Spinal cord (tissue), 10 donors: ENCODE data around the gene TEX28. TPM values are rescaled to one million over a fixed set of nuclear protein-coding genes. Genes with fewer than 3 reads are reported as not detected.
"Not testable (repeated sequence)": the region's sequence is repeated elsewhere in the genome, so short reads cannot be mapped to it uniquely, and the experiment has no call there.

Experiments used
- DNase-seq, 6 donors: peaks; one replicate each; pipeline versions ENCODE4 v3.0.0 to v3.0.0-alpha.2; 2013 to 2015; ENCODE audit warnings: low spot score in 6 of 6, low read depth in 4 of 6
- H3K27ac ChIP-seq: one replicate; pipeline ENCODE4 v1.5.1; 2013; ENCODE audit warnings: low read depth, low read length, control low read depth
- H3K27me3 ChIP-seq: one replicate; pipeline ENCODE4 v1.6.1; 2013; ENCODE audit warnings: low read length; ENCODE audit not compliant: control insufficient read depth, insufficient read depth
- H3K36me3 ChIP-seq: one replicate; pipeline ENCODE4 v1.6.1; 2013; ENCODE audit warnings: low read length; ENCODE audit not compliant: control insufficient read depth, insufficient read depth
- H3K4me1 ChIP-seq: one replicate; pipeline ENCODE4 v1.6.1; 2013; ENCODE audit warnings: low read length; ENCODE audit not compliant: control insufficient read depth, insufficient read depth
- H3K4me3 ChIP-seq: one replicate; pipeline ENCODE4 v1.5.1; 2013; ENCODE audit warnings: low read depth, low read length, control low read depth
- H3K9me3 ChIP-seq: one replicate; pipeline ENCODE4 v1.6.1; 2013; ENCODE audit warnings: low read length; ENCODE audit not compliant: control insufficient read depth, insufficient read depth
- WGBS: methylation state at CpG from one replicate; pipeline ENCODE4 v1.1.5; 2013; ENCODE audit warnings: missing lambda C conversion rate; ENCODE audit not compliant: insufficient coverage; 5-methylcytosine and 5-hydroxymethylcytosine counted together
- polyA plus RNA-seq, 2 donors: library from polyadenylated mRNA; unstranded; fragments of 120-200 nt; gene quantifications; one replicate each; pipeline ENCODE4 v1.2.1, GENCODE V29; 2013; ENCODE audit not compliant: insufficient read length in 2 of 2
- total RNA-seq, 2 donors: library from RNA; depleted of rRNA in 1 of 2; stranded (reverse); fragments of 120-200 nt in 1 of 2; fragments of >200 nt in 1 of 2; gene quantifications; one replicate each; pipeline versions ENCODE4 v1.2.3 to v1.2.4, GENCODE V29; 2013 to 2014
- donor health status: healthy.

TEX28 gene
- total and polyA plus RNA-seq, 4 donors = not detected

- H3K4me3 ChIP-seq, H3K36me3 ChIP-seq, H3K27me3 ChIP-seq, H3K9me3 ChIP-seq, H3K4me1 ChIP-seq, DNase-seq, H3K27ac ChIP-seq: not testable (repeated sequence)
- WGBS = no CpG with 5 or more reads among the region's 17 CpGs
These were observed 37.6 kb downstream of the TEX28 start, which contains the start of gene OPN1MW3 for GRCh38 chrX:154257282-154257681. OPN1MW3 (plus strand) TSS chrX:154257582; CDS start chrX:154257620, 38 bp downstream.

DNA sequence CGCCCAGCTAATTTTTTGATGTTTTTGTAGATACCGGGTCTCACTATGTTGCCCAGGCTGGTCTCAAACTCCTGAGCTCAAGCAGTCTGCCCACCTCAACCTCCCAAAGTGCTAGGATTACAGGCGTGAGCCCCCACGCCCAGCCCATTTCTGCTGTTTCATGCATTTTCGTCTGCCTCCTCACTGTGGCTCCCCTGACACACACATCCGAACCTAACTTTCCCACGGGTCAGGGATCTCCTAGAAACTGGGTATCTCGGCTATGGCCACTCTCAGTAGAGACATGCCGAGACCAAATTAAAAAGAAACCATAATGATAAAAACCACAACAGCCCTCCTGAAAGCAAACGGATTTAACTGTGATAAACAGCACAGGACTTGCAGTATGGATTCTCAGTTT lies 46.8 kb downstream of the TEX28 start:
- not testable (repeated sequence) for H3K27me3 ChIP-seq, H3K36me3 ChIP-seq, H3K4me3 ChIP-seq, H3K27ac ChIP-seq, H3K4me1 ChIP-seq, H3K9me3 ChIP-seq, DNase-seq
- whole genome bisulfite sequencing = no CpG with 5 or more reads among the region's 10 CpGs

- DNase-seq, H3K36me3 ChIP-seq, H3K27me3 ChIP-seq, H3K27ac ChIP-seq, H3K9me3 ChIP-seq, H3K4me3 ChIP-seq, H3K4me1 ChIP-seq: not testable (repeated sequence)
- no CpG with 5 or more reads among the region's 17 CpGs for WGBS
These were observed 47.4 kb downstream of the TEX28 start for GRCh38 chrX:154247377-154248045.

- H3K9me3 ChIP-seq, H3K4me3 ChIP-seq, H3K27me3 ChIP-seq, H3K36me3 ChIP-seq, DNase-seq, H3K27ac ChIP-seq, H3K4me1 ChIP-seq: not testable (repeated sequence)
- 77% methylated on average over 4 of the region's 8 CpGs for WGBS
These were observed 54.9 kb downstream of the TEX28 start for GRCh38 chrX:154239982-154240503.

DNA sequence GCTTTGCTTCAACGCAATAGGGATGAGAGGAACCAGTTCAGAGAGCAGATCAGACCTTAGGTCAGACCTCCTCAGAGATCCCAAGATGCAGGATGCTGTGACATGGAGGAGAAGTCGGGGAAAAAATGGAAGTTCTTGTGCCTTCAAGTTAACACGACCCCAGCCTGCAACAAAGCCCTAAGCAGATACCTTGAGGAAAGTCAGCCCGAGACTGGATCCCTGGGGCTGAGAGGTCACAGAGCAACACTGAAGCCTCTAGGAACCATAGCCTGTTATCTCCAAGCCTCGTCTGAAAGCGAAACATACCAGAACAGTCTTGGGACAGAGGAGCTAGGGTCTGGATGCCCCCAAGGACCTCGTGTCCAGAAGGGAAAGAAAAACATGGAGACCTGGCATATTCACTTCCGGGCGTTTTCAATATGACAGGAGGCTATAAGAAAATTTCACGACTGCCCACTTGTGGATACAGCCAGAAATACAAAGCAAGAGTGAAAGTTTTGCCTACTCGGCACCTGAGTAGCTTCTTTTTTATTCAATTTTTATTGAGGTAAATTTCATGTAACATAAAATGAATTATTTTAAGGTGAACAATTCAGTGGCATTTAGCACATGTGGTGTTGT lies 55.9 kb downstream of the TEX28 start:
- H3K4me3 ChIP-seq, H3K27ac ChIP-seq, H3K36me3 ChIP-seq, H3K27me3 ChIP-seq, H3K9me3 ChIP-seq, H3K4me1 ChIP-seq, DNase-seq: not testable (repeated sequence)
- WGBS = no CpG with 5 or more reads among the region's 11 CpGs

GRCh38 chrX:154233620-154234019 lies 61.3 kb downstream of the TEX28 start:
- DNase-seq, H3K4me3 ChIP-seq, H3K4me1 ChIP-seq, H3K36me3 ChIP-seq, H3K27me3 ChIP-seq, H3K27ac ChIP-seq, H3K9me3 ChIP-seq: not testable (repeated sequence)
- no CpG with 5 or more reads among the region's 16 CpGs for WGBS

GRCh38 chrX:154231443-154231842 lies 63.5 kb downstream of the TEX28 start:
- H3K4me1 ChIP-seq, H3K9me3 ChIP-seq, DNase-seq, H3K4me3 ChIP-seq, H3K27ac ChIP-seq, H3K27me3 ChIP-seq, H3K36me3 ChIP-seq: not testable (repeated sequence)
- WGBS = no CpG with 5 or more reads among the region's 3 CpGs

- not testable (repeated sequence) for H3K9me3 ChIP-seq, DNase-seq, H3K27me3 ChIP-seq, H3K27ac ChIP-seq, H3K4me1 ChIP-seq, H3K4me3 ChIP-seq, H3K36me3 ChIP-seq
- WGBS = no CpG with 5 or more reads among the region's 9 CpGs
These were observed 68.2 kb downstream of the TEX28 start for GRCh38 chrX:154226706-154227105.

DNA sequence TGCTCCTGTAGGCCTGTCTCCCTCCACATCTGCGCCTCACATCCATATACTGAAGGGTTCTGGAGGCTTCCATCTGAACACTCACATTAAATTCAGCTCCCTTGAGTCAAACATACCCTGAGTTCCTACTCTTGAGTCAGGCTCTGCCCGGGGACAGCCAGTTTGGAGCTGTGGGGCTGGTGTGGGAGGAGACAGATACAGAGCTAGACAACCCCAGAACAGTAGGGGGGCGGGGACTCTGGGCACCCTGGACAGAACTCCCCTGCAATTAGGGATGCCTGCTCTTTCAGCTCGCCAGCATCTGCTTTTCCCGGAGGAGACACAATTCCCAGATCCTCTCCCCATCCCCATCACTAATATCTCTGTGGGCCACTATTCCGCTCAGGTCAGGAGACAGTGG lies 69.6 kb downstream of the TEX28 start:
- no CpG with 5 or more reads among the region's 6 CpGs for WGBS
- H3K27ac ChIP-seq, H3K36me3 ChIP-seq, H3K4me3 ChIP-seq, H3K27me3 ChIP-seq, H3K9me3 ChIP-seq, H3K4me1 ChIP-seq, DNase-seq: not testable (repeated sequence)
